Measurements from ENCODE around the gene KIFBP. TPM values are rescaled to one million over a fixed set of nuclear protein-coding genes. Genes with fewer than 3 reads are reported as not detected.
A peak's percentile ranks its signal among the peaks of the same experiment; 100 is the strongest.

The KIFBP gene
- polyA plus RNA-seq, 3 donors = 31.4 to 33.8 (median 33.3) TPM

DNA sequence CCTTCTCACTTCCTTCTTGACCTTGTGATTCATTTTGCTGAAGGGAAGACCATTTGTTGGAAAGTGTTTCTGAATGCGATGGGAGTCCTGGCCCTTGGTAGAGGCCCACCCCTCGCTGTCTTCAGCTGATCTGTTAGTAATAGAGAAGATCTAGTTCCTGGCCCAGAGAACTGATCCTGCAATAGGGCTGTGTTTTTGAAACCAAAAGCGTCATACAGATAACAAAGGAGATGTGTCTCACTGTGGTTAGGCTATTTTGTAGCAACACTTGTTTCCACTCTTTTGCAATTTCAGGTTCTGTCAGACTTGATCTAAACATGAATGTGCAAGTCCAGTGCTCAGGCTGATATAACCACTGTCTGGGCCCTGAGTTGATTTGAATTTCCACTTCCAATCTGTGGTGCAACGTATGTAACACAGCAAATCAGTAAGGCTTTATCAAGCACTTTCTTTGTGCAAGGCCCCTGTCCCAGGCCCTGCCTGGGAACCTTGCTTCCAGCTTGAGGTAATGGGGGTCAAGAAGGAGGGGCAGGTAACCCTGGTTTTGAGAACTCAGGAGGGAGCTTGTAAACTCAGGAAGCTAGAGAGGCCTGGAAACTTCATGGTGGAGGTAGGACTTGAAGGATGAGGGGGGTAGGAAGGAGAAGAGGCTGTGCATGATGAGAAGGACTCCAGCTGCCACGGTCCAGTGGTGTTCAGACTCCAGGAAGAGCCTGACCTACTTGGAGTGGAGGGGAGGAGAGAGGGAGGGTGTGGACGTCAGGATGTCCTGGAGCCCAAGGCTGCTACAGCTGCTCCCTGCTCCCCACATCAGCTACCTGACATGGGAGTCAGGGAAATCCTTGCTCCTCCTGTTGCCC lies 57.1 kb downstream of the KIFBP start:
- no peak for DNase-seq

DNA sequence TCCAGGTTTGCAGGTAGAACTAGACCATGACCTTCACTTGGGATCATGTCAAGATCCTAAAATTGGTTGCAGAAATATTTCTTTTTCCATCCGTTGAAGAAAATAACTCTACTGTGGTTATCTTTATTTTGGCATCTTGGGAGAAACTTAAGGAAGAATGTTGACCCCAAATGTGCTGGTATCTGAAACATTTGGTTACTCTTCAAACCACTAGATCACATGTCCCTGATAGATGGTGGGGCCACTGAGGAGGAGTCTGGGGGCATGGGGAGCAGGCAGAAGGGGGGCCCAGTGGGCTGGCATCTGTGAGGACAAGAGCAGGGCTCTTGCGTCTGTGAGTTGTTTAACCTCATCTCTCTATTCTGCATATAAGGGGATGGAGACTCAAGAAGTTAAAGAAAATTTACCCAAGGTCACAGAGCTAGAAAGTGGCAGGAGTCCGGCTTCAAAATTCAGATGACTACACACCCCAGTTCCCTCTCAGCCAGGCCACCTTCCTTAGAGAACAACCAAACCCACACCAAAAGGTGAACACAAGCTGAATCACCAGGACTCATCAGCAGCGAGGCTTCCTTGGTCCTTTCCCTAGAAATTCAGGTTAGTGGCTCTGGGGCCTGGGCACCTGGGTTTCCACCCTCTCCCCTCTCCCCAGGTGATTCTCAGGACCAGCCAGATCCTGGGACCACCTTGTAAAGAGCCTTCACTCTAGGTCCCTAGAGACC lies 58.7 kb downstream of the KIFBP start:
- no peak for DNase-seq

DNA sequence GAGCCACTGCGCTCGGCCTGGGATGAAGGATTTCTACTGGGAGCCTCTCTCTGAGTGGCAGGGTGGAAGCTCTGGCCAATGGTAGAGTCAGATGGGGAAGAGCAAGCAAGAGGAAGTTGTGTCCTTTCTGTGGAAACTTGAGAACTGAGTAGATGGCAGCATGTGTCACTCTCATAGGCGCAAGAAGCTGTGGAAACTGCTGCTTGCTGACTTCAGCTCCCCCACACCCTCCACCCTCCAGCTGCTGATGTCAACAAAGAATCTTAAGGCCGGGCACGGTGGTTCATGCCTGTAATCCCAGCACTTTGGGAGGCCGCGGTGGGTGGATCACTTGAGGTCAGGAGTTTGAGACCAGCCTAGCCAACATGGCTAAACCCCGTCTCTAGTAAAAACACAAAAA lies 59.5 kb downstream of the KIFBP start:
- peak; percentile 9 for DNase-seq

DNA sequence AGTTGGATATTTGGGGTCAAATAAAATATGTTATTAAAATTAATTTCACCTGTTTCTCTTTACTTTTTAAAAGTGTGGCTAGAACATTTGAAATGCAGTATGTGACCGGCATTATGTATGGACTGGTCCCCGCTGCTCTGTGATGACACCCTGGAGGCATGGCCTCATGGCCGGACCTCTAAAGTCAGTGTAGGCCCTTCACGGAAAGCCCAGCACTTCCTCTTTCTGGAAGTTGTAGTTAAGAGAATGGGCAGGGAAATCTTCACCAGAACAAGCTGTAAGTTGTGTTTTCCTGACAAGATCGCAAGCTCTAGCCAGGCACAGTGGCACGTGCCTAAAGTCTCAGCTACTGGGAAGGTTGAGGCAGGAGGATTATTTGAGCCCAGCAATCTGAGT lies 61.0 kb downstream of the KIFBP start:
- no peak for DNase-seq

DNA sequence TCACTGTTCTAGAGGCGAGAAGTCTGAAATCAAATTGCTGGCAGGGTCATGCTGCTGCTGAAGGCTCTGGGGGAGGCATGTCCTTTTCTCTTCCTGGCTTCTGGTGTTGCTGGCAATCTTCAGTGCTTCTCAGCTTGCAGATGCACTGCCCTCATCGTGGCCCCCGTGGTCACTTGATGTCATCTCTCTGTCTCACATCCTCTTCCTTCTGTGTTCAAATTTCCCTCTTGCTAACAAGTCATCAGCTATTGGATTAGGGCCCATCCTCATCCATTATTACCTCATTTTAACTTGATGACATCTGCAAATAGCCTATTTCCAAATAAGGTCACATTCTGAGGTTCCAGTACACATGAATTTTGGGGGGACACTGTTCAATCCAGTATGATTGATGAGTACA lies 62.7 kb downstream of the KIFBP start:
- no peak for DNase-seq

DNA sequence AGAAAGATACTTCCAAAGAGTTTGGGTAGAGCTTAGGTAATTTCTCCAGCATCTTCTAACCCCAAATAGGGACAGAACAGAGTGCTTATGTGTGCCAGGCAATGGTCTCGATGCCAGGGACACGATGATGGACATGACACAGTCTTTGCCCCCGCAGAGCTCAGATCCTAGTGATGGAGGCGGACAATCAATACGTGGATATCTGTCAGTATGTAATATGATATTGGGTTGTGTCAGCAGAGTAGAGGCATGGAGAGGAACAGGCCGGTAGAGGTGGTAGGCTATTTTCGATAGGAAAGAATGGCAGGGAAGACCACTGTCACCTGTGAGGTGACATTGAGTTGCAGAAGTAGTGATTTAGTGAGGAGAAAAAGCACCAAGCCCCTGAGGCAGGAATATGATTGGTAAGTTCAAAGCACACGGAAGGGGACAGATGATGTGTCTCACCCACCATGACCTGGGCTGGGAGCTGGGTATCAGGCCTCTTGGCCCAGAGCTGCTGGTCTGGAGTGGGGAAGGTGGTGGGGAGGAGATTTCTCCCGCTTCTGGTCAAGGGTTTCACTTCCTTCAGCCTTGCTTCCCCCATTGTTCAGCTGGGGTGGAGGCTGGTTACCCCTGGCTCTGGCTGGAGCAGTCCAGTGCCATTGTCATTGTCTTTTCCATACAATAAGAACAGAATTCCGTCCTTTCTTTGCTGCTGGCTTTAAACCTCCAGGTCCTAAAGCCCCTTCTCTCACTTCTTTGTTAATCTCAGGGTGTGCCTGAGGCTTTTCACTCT lies 63.3 kb downstream of the KIFBP start:
- DNase-seq = no peak

DNA sequence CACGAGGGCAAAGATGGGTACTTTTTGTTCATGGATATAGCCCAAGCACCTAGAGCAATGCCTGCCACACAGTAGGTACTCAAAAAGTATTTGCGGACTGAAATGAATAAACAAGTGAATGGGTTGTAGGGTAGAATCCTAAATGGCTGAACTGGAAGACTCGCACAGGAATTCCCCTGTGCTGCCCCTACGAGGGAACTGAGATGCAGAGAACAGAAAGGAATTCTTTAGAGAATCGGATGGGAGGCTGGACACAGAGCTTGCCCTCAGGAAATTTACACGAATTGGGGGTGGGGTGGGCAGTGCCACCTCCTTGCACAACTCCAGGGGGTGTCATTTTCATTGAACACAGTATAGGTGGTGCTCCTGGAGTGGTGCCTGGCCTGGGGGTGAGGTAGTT lies 64.1 kb downstream of the KIFBP start:
- DNase-seq = no peak

DNA sequence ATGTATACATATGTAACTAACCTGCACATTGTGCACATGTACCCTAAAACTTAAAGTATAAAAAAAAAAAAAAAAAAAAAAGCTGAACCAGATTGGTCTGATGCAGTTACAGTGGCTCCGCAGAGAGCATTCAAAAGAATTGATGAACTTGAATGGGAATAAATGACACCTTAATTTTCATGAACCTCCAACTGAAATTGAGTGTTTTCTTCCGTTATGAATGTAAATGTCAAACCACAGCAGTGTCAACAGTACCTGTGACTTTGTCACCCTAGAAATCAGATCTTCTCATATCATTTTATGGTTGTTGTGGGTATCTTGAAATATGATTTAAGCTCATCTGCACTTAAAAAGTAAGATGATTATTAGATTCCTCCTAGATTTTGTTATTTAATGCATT lies 66.6 kb downstream of the KIFBP start:
- no peak for DNase-seq

DNA sequence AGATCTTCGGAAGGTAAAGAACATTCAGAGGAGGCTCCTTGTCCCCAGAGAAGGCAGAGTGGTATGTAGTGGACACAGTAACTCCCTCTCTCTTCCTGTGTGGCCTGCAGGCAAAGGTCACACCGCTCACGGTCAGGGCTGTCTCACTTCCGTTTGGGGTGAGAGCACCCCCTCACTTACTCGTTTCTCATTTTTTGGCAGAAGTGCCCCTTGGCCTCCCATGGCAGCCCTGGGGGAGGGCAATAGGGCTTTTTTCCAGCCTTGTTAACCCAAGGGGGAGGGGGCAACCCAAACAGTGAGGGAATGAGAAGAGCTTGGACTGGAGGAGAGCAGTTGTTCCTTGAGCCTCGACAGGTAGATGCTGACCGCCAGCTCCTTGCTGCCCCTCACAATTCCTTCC lies 67.5 kb downstream of the KIFBP start:
- DNase-seq = no peak

DNA sequence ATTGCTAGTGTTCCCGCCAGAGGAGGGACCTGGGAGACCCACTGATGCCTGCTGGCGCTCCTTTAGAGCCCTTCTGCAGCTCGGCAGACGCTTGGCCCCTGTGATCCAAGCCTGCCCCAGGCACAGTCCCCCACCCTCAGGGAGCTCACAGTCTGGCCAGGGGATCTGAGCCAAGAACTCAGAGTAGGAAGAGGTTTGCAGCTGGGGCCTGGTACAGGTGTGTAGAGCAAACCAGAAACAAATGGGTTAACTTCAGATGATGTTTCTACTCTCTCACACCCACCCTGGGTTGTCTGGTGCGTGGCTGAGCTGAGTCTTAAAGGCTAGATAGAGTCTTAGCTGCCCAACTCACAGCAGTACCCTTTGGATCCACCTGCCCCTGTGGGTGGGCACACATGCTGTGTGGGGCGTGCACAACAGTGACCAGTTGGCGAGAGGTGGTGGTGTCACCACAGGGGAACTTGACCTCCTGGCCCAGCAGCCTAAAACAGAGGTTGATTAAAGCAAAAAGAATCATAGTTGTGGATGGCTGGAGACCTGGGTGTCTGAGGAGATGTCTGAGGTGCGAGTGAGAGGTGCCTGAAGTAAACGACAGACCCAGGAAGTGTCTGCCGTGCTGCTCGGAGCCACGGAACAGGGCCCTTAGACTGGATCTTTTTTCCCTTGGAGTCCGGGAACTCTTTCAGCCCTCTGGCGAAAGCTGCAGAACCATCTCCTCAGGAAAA lies 68.1 kb downstream of the KIFBP start:
- no peak for DNase-seq

DNA sequence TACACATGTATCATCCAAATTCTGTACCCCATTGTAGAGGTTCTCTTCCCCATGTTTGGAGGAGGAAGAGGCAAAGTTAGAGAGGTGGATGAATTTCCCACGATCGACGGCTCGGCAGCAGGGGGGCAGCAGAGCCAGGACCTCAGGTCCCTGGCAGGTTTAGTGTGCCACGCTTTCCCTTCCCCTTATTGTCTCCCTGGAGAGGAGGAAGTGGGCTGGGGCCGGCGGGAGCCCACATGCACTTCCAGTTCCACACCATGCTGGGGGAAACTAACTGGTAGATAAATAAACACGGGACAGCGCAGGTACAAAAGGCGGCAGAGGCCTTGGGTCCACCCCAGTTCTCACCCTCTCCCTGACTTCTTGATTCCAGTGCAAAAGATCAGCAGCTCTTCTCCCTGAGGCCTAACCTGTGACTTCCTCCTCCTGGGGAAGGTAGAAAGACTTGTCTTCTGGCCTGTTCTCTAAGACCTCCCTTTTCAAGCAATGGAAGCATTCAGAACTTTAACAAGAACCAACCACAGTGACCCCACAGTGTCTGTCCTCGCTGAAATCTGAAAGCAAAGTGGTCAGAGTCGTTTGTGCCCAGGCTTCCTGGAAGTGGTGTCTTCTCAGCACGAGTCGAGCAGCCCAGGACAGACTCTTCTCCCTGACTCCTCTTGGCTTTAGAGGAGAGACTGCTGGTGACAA lies 68.8 kb downstream of the KIFBP start:
- DNase-seq = no peak

DNA sequence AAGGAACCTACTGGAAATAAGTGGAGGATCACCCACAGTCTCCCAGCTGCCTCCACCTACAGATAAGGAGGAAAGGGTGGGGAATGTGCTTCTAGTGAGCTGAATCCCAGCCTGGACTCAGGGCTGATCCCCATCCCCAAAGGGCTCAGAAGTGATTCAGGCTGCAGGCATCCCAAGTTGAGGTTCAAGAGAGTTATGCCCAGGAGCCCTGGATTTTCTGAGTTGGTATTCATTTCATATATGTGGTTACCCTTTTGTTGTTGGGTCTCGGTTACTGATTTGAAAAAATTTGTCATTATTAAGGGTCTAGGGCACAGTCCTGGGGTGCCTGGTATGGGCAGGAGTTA lies 69.3 kb downstream of the KIFBP start:
- no peak for DNase-seq

DNA sequence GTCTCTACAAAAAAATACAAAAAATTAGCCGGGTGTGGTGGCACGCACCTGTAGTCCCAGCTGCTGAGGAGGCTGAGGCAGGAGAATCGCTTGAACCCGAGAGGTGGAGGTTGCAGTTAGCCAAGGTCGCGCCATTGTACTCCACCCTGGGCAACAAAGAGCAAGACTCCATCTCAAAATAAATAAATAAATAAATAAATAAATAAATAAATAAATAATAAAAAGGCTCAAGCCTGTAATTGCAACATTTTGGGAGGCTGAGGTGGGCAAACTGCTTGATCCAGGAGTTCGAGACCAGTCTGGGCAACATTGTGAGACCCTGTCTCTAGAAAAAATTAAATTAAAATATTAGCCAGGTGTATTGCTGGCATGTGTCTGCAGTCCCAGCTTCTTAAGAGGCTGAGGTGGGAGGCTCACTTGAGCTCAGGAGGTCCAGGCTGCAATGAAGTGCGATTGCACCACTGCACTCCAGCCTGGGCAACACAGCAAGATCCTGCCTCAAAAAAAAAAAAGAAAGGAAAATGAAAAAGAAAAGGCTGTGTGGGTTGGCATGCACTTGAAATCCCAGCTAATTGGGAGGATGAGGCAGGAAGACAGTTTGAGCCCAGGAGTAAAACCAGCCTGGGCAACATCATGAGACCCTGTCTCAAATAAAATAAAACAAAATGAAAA lies 71.7 kb downstream of the KIFBP start:
- DNase-seq = no peak

DNA sequence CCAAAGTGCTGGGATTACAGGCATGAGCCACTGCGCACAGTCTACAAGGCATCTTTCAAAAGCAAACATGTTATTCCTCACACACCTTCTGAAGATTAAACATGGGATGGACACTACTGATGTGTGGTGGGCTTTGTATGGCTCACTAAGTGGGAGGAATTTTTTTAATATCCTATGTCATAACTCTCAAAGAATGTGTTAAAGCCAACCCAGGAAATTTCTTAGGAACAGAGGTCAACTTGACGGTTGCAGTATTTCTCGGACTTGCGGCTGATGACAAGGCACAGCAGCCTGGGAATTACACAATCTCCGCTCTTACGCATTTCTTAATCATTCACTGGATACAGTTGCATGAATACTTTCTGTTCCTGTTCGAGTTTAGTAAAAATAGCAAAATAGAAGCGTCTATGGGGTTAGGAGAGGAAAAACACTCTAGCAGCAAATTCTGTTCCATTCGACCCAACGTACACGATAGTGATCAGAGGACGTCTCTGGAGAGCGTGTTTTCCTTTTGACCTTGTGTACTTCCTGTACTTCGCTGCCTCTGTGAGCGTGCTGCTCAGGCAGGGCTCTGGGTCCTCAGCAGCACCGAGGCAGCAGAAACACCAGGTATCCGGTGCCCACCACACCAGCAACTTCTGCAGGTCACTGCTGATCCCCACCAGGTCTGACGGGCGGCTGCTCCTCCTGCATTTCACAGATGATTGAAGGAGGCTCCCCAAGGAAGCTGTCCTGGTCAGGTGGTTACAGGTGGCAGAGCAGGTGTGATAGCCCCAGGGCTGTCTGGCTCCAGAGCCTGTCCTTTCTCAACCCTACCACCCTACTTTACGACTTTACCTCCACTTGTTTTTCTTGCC lies 72.9 kb downstream of the KIFBP start:
- DNase-seq = peak; percentile 57

DNA sequence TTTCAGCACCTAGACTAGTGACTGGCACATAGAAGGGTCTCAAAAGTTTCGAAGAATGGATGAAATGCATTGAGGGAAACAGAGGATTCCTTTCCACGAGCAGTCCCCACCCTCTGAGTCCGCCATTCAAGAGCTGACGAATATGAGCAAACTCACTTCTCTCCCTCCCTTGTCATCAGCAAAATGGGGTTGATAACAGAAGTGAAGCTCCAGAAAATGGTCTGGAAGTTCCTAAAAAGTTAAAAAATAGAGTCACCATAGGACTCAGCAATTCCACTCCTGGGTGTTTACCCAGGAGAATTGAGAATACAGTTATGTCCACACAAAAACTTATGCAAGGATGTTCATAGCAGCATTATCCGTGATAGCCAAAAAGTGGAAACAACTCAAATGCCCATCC lies 74.3 kb downstream of the KIFBP start:
- DNase-seq = no peak

DNA sequence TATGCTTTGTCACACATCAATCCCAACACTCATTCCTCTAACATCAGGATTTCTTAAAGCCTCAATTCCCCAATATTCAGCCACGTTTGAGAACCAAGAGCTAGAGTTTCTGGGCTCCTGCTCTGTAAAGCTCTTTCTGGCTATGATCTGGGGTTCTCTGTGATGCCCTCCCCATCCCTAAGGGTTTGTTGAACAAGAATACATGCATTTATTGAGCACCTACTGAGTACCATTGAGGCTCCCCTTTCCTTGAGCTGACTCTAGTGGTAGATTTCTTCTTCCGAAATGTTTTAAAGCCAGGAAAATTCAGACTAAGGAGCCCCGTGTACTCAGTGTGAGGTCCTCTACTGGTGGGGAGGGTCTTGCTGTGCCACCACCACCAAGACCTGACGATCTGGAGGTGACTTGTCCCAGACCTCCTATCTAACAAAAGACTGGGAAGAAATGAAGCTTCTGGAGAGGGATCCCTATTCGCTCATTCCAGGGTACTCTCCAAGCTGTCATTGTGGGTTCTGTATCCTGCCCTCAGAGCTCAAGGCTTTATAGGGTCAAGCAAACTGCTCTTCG lies 76.2 kb downstream of the KIFBP start:
- DNase-seq = no peak

DNA sequence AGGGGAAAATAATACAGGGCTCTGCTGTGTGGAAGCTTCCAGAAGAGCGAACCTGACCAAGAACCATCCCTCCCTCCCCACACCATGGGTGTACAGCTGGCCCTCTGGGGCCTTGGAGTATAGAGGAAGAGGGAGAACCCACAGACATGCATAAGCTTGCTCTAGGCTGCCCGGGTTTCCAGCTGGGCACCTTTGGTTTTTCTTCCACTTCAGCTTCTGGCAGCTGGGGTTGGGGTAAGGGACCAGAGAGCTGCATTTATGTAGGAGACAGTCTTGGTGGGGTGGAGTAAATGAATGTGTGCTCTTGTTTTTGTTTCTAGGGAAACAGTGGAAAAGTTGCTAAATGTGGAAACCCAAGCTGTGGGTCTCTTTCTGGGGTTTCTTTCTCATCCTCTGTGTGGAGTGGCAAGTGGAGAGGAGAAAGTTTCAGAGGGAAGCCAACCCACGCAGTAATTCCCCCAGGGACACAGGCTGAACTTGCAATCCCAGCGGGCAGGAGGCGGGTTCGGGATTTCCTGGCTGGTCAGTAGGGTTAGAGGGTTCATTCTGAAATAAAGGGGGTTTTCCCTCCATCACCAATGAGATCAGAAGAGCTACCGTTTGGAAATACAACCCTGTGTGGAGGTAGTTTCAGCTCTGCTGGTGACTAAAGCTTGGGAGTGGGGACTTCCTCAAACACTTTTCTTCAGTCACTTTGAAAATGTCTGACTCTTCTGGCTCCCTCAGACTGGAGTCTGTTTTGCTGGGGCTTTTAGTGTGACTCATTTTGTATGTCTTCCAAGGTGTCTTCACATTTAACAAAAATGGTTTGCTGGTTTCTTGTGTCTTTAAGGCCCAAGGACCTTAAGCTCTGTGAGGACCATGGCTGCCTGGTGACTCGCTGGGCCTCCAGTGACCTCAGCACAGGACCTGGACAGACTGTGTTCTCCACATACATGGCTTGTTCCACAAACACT lies 77.1 kb downstream of the KIFBP start:
- DNase-seq = no peak

Measured in renal pelvis (tissue), 4 donors.